Stimulated activated CD8-positive, alpha-beta memory T cell treated with anti-CD3 and anti-CD28 coated beads, Interleukin-7, amount 100 ng/mL, for 1 hour (primary cell): ENCODE measurements around the gene OLA1.

Experiments
- DNase-seq, 2 donors: peaks; one replicate each; pipeline ENCODE4 v3.0.0-alpha.2; 2020; ENCODE audit warnings: low read depth in 2 of 2

OLA1 gene

DNA sequence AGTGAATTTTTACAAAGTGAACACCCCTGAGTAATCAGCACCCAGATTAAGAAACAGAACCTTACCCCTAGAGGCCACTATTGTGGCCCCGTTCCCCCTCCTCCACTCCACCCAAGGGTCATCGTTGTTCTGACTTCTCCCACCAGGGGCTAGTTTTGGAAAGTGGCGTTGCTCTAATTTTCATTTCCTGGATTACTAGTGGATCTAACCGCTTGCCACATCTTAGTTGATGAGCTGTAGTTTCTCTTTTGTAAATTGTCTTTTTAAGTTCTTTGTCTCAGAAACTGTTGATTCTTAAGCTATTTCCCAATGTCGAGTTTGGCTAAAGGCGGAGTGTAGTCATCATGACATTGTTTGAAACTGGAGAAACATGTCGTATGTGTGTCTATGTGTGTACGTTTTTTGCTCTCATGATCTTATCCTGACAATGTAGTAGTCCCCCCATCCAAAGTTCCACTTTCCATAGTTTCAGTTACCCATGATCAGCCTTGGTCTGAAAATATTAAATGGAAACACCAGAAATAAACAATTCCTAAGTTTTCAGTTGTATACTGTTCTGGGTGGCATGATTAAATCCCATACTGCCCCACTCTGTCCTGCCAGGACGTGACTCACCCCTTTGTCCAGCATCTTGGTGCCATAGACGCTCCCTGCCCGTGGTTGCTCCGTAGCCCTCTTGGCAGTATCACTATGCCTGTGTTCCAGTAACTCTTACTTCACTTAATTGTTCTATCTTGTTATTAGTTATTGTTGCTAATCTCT is 212.2 kb downstream of the OLA1 start:
- no peak for DNase-seq

DNA sequence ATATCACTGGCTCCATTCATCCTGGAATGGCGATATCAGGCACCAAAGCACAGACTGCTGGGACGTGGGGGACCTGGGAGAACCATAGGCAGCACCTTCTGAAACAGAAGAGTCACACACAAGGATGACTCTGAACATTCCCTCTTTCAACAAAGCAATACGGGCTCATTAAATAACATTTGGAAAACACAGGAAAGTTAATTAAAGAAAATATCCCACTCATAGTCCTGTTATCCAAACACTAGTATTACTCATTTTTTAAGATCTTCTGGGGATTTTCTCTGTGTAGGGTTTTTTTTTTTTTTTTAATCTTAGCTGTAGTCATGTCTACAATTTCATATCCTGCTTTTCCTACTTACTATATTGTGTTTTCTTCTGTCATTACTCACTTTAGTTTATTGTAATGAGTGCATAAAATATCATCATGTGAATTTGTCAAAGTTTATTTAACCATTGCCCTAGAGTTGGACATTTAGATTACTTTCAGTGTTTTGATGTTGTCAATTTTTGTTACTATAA is 213.2 kb downstream of the OLA1 start:
- no peak for DNase-seq

DNA sequence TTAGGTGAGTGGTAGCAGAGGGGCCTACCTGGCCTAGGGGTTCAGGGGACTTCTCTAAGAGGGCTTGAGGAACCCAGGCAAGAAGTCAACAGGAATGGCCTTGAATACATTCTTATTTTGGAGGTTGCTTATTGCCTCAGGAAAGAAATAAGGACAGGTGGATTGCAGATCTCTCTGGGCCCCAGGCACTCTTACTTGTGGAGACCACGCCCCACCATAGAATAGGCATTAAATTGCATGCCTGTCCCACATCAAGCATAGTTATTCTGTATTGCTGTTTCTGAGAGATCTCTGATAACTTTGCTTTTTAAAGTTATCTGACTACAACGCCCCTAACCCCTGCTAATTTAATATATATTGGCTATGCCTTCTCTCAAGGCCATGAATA is 215.2 kb downstream of the OLA1 start:
- no peak for DNase-seq

DNA sequence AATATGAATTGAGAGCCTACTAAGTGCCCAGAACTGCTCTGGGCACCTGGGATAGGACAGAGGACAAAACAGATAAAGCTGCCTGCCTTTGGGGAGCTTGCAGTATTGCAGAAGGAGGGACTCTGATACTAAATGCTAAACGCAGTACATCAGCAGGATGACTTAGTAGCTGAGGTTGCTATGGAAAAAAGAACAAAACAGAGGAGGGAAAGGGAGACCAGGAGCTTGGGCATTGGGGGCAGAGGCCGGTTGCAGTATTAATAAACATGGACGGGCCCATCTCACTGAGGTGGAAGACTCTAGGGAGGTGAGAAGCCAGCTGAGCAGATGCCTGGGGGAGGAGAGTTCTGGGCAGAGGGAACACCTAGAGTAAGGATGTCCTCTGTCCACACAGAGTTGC is 217.1 kb downstream of the OLA1 start:
- no peak for DNase-seq

DNA sequence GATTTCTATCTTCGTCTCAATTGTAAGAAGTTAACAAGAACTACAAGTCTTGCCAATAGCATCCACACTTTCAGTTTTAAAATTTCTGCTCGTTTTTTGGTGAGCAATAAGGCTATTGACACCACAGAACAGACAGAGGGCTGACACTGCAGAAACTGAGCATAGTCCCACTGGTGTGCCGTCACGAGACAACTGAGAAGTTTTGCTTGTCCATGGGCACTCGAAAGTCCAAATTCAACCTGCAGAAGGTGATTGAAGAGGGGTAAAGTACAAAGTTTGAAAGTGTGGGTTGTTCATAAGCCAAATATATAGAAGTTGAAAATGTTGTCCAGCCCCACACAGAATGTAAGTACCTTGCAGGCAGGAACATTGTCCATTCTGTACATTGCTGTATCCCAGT is 219.4 kb downstream of the OLA1 start:
- DNase-seq, result no peak

DNA sequence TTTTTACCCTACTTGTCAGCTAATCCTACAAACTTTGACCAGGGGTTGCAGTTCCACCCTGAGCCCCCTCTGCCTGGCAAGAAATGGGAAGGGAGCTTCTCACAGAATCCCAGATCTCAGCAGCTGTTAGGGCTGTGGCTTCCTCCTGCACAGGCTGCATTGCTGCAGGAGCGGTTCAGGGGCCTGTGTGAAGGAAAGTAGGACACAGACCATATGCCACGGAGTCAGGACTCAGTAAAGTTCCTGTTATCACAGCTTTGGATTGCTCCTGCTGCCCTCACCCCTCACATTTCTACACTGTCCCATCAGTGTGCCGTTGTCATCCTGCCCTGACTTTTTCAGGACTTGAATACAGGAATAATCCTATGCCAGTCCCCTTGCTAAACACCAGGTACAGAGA is 220.4 kb downstream of the OLA1 start:
- no peak for DNase-seq

DNA sequence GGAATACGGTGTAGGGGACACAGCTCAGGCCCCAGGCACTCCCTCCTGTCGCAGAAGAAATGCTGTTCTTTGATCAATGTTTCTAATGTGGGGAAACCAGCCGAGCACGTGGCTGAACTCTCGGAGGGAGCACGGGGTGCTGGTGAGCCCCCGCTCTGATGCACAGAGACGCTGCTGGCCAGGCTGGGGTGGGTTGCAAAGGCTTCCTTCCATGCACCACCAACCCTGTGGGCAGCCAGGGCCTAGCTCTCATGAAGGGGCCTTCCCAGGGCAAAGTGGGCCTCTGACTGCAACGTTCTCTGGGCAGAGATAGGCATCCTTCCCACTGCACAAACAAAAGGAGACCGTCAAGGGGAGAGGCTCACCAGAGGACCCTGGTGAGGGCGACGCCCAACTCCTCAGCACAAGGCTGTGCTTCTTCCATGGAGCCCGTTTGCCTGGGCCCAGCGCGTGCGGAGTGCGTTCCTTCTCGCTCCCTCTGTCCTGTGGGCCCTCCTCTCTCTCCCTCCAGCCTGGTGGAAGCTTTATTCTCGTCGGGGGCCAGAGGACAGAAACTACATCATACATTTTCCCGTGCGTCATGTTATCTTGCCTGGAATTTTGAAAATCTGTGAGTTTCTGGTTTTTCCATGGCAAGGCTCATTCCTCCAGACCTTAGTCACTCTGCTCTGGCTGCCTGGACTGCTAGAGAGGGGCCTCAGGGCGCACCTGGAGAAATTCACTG is 222.0 kb downstream of the OLA1 start:
- DNase-seq, result no peak

DNA sequence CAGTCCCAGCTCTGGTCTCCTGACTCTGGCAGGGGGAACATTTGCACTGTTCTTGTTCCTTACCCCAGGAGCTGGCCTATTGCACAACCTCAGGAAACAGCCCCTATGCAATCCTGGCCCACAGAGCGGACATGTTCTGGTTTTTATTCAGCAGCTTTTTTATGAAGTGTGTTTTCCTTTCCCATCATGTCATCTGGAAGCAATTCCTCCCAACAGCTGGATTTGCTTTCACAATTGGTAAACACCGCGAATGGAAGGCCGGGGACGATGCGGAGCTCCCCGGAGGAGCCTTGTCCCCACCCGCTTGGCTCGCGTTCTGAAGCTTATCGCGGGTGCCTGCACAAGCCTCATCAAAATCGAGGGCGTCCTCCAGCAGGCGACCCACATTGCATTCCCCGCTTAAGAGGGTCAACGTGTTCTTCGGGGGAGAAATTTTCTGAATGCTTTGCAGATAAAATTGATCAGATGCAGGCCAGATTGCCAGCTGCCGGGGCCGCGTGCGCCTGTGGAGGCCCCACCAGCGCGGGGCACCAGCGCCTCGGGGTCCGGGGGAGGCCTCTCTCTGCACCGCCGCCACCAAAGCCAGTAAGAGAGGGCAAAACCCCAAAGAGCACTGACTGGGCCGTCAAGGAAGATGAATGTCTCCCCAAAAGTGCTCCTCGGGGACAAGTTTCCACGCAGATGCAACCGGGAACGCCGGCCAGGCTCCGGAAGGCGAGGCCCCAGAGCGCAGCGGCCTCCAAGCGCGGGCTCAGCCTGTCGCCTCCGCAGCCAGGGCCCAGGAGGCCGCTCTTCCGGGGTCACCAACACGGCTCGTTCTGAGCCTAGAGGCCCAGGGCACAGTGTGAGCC is 222.8 kb downstream of the OLA1 start:
- no peak for DNase-seq

DNA sequence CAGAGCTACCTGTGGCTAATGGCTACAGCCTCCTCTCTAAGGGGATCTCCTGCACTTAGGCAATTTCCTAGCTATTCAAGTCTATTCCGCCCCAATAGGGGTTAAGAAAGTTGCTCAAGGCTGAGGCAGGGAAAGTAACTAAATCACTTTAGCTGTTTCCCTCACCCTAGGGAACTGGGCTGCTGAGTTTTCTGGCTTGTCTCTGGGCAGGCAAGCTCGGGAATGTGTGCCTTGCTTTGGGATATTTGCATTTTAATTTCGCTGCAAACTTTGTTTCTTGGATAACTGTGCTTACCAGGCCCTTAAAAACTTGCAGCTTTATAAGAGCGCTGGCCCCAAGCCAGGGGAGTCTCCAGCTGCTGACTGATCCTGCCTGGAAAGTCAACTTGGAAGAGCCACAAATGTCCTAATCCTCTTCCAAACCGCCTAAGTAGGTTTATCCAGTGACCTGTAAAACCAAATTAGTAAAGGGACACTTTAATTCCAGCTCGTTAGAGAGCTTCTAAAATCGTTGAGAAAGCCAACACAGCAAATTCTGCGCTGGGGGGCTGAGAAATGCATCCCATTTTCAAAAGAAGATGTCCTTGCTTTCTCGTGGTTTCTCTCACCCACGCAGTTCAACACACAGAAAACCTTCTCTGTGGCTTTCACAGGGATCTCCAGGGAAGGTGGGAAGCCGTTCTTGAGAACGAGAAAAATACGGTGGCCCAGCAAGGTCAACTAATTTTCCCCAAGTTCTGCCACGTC is 223.6 kb downstream of the OLA1 start:
- DNase-seq, result no peak

DNA sequence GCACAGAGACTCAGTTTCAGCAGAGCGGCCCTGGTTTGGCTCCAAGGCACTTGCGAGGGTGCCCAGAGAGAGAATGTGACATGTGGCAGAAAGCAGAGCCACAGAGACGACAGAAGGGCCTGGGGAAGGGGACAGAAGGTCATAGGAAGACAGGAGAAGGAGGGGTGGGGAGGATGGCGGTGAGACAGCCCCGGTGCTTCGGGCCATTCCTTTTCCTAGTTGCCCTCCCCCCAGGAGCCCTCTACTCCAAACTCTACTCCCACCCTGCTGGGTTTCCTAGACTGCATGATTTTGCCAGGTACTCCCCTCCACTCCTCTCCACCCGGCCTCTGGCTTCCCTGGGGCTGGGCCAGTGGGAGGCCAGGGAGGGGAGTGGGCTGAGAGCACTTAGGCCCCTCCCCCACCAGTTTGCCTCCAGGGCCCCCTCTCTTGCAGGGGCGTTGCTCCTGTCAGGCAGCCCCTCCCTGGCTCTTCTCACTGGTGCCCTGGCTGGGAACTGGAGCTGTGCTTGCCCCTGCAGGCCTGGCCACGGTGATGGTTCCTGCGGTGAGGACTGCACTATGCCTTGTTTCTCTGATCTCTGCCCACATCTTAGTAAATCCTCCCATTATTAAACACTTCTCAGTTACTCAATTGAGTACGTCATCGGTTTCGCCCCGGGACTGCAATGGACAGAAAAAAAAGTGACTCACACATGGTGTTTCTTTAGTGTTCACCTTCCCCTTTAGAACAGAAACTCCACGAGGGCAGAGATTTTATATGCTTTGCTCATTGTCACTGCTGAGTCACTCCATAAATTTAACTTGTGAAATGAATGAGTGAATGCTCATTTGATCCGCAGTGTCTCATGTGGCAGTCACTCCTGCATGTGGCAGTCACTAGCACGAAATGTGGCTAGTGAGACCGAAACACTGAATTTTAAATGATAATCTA is 224.5 kb downstream of the OLA1 start:
- no peak for DNase-seq
